ENCODE results near the gene GPR151. TPM values are rescaled to one million over a fixed set of nuclear protein-coding genes. Genes with fewer than 3 reads are reported as not detected.

GPR151 gene
- total RNA-seq, 1 experiment from 2014 or later = not detected

Other genes with a start within 250 kb of the GPR151 start
- 0.10 and 0.17 TPM in 2 replicates for gene POU4F3, start 177.4 kb downstream of the GPR151 start, total RNA-seq (2014; rRNA removed; shearing (Covaris generic))
- gene TCERG1, start 68.9 kb downstream of the GPR151 start, total RNA-seq (2014; rRNA removed; shearing (Covaris generic)) = 35.4 and 43.4 TPM in 2 replicates